ENCODE measurements around the gene TMEM240. TPM values are rescaled to one million over a fixed set of nuclear protein-coding genes. Genes with fewer than 3 reads are reported as not detected.

Gene TMEM240
- total and polyA plus RNA-seq, 9 of the 15 experiments (the other 6 are each of a cell fraction or from before 2014, with no cell fraction given): 0.24 to 2.0 (median 0.69) TPM; not detected in 5

DNA sequence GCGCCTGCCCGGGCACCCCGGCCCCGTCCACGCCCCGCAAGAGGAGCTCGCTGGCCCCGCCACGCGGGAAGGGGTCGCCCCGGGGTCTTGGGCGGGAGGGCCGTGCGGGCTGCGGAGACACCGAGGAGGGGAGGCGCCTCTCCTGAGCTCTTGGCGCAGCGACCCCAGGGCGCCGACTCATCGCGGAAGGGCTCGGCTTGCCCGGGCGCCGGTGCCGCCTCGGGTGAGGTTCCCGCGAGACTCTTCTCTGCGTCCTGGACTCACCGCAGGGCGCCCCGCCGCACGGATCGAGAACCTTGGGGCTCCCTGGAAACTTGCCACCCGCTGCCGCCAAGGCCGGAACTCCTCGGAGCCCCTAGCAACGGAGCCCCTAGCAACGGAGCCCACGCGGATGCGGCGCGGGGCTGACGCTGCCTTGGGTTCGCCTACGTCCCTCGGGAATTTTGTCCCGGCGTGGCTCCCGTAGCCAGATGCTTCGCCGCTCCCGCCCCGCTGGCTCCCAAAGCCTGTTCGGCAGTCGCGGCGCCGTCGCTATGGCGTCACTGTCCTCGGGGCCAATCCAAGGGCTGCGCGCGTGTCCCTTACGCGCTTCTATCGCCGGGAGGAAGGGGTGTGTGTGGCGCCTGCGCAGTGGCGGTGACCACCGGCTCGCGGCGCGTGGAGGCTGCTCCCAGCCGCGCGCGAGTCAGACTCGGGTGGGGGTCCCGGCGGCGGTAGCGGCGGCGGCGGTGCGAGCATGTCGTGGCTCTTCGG, 28.7 kb downstream of the TMEM240 start, which contains the start of gene ATAD3A (continued):
- TF ChIP-seq, protein P1, sequence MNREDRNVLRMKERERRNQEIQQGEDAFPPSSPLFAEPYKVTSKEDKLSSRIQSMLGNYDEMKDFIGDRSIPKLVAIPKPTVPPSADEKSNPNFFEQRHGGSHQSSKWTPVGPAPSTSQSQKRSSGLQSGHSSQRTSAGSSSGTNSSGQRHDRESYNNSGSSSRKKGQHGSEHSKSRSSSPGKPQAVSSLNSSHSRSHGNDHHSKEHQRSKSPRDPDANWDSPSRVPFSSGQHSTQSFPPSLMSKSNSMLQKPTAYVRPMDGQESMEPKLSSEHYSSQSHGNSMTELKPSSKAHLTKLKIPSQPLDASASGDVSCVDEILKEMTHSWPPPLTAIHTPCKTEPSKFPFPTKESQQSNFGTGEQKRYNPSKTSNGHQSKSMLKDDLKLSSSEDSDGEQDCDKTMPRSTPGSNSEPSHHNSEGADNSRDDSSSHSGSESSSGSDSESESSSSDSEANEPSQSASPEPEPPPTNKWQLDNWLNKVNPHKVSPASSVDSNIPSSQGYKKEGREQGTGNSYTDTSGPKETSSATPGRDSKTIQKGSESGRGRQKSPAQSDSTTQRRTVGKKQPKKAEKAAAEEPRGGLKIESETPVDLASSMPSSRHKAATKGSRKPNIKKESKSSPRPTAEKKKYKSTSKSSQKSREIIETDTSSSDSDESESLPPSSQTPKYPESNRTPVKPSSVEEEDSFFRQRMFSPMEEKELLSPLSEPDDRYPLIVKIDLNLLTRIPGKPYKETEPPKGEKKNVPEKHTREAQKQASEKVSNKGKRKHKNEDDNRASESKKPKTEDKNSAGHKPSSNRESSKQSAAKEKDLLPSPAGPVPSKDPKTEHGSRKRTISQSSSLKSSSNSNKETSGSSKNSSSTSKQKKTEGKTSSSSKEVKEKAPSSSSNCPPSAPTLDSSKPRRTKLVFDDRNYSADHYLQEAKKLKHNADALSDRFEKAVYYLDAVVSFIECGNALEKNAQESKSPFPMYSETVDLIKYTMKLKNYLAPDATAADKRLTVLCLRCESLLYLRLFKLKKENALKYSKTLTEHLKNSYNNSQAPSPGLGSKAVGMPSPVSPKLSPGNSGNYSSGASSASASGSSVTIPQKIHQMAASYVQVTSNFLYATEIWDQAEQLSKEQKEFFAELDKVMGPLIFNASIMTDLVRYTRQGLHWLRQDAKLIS (CRISPR knock-in tag; IDR thresholded peaks at IDR 0.05): peak; percentile 93
- TF ChIP-seq, protein P2, sequence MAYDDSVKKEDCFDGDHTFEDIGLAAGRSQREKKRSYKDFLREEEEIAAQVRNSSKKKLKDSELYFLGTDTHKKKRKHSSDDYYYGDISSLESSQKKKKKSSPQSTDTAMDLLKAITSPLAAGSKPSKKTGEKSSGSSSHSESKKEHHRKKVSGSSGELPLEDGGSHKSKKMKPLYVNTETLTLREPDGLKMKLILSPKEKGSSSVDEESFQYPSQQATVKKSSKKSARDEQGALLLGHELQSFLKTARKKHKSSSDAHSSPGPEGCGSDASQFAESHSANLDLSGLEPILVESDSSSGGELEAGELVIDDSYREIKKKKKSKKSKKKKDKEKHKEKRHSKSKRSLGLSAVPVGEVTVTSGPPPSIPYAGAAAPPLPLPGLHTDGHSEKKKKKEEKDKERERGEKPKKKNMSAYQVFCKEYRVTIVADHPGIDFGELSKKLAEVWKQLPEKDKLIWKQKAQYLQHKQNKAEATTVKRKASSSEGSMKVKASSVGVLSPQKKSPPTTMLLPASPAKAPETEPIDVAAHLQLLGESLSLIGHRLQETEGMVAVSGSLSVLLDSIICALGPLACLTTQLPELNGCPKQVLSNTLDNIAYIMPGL (CRISPR knock-in tag; IDR thresholded peaks at IDR 0.05): no peak; the same call in 1 of the 2 replicates
- TF ChIP-seq, protein P3, sequence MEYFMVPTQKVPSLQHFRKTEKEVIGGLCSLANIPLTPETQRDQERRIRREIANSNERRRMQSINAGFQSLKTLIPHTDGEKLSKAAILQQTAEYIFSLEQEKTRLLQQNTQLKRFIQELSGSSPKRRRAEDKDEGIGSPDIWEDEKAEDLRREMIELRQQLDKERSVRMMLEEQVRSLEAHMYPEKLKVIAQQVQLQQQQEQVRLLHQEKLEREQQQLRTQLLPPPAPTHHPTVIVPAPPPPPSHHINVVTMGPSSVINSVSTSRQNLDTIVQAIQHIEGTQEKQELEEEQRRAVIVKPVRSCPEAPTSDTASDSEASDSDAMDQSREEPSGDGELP (CRISPR knock-in tag; IDR thresholded peaks at IDR 0.05; ENCODE audit: borderline replicate concordance): peak; percentile 99
- TF ChIP-seq, protein P4, sequence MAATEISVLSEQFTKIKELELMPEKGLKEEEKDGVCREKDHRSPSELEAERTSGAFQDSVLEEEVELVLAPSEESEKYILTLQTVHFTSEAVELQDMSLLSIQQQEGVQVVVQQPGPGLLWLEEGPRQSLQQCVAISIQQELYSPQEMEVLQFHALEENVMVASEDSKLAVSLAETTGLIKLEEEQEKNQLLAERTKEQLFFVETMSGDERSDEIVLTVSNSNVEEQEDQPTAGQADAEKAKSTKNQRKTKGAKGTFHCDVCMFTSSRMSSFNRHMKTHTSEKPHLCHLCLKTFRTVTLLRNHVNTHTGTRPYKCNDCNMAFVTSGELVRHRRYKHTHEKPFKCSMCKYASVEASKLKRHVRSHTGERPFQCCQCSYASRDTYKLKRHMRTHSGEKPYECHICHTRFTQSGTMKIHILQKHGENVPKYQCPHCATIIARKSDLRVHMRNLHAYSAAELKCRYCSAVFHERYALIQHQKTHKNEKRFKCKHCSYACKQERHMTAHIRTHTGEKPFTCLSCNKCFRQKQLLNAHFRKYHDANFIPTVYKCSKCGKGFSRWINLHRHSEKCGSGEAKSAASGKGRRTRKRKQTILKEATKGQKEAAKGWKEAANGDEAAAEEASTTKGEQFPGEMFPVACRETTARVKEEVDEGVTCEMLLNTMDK (IDR thresholded peaks at IDR 0.05; ENCODE audit: borderline replicate concordance, insufficient read depth, low read depth, low read length, poor library complexity, severe bottlenecking): no peak
- TF ChIP-seq, protein P5, sequence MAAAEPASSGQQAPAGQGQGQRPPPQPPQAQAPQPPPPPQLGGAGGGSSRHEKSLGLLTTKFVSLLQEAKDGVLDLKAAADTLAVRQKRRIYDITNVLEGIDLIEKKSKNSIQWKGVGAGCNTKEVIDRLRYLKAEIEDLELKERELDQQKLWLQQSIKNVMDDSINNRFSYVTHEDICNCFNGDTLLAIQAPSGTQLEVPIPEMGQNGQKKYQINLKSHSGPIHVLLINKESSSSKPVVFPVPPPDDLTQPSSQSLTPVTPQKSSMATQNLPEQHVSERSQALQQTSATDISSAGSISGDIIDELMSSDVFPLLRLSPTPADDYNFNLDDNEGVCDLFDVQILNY (CRISPR knock-in tag; IDR thresholded peaks at IDR 0.05): no peak
- TF ChIP-seq, protein P6, sequence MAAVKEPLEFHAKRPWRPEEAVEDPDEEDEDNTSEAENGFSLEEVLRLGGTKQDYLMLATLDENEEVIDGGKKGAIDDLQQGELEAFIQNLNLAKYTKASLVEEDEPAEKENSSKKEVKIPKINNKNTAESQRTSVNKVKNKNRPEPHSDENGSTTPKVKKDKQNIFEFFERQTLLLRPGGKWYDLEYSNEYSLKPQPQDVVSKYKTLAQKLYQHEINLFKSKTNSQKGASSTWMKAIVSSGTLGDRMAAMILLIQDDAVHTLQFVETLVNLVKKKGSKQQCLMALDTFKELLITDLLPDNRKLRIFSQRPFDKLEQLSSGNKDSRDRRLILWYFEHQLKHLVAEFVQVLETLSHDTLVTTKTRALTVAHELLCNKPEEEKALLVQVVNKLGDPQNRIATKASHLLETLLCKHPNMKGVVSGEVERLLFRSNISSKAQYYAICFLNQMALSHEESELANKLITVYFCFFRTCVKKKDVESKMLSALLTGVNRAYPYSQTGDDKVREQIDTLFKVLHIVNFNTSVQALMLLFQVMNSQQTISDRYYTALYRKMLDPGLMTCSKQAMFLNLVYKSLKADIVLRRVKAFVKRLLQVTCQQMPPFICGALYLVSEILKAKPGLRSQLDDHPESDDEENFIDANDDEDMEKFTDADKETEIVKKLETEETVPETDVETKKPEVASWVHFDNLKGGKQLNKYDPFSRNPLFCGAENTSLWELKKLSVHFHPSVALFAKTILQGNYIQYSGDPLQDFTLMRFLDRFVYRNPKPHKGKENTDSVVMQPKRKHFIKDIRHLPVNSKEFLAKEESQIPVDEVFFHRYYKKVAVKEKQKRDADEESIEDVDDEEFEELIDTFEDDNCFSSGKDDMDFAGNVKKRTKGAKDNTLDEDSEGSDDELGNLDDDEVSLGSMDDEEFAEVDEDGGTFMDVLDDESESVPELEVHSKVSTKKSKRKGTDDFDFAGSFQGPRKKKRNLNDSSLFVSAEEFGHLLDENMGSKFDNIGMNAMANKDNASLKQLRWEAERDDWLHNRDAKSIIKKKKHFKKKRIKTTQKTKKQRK (IDR thresholded peaks at IDR 0.05; ENCODE audit: borderline replicate concordance, low read depth, low read length): no peak
- TF ChIP-seq U2AF2 (optimal IDR thresholded peaks at IDR 0.05; ENCODE audit: low read depth, low read length): no peak
- TF ChIP-seq RBM22 (IDR thresholded peaks at IDR 0.05; ENCODE audit: low read depth, low read length, poor library complexity, severe bottlenecking): peak; percentile 83
- no peak for TF ChIP-seq ZNF274 (IDR thresholded peaks at IDR 0.05; ENCODE audit: borderline replicate concordance, low read depth, low read length)
- no peak; the same call in 1 of the 2 replicates for TF ChIP-seq HOXB6 (CRISPR knock-in tag; IDR thresholded peaks at IDR 0.05; ENCODE audit: borderline replicate concordance)
- no peak for TF ChIP-seq STAG1 (CRISPR knock-in tag; IDR thresholded peaks at IDR 0.05; ENCODE audit: borderline replicate concordance)
- no peak for TF ChIP-seq ZNF253 (CRISPR knock-in tag; conservative IDR thresholded peaks at IDR 0.05)
